ENCODE measurements around the gene KCTD1. TPM values are rescaled to one million over a fixed set of nuclear protein-coding genes. Genes with fewer than 3 reads are reported as not detected.

KCTD1 gene
- total RNA-seq, 1 donor from 2014 or later = 31.8 TPM

GRCh38 chr18:26584745-26585144 lies 36.4 kb upstream of the KCTD1 start:
- no peak for TF ChIP-seq CTCF (IDR thresholded peaks at IDR 0.05; ENCODE audit: insufficient read depth, low read depth, low read length)
- TF ChIP-seq EZH2 (IDR thresholded peaks at IDR 0.05; ENCODE audit: insufficient read depth, low read length) = no peak
- no peaks in the 10 kb centered on the region for H3K36me3 ChIP-seq (ENCODE audit: insufficient read depth, low read length)
- no peaks in the 10 kb centered on the region for H4K20me1 ChIP-seq (ENCODE audit: insufficient read depth, low read length)
- no peak overlapping the region for H3K27ac Mint-ChIP-seq (ENCODE audit: unreplicated experiment)
- no peak overlapping the region for H3K27ac ChIP-seq (ENCODE audit: low read depth, low read length)
- peaks cover 7% of the 10 kb centered on the region for H3K9me3 Mint-ChIP-seq (ENCODE audit: unreplicated experiment)
- no peaks in the 10 kb centered on the region for H3K9me3 ChIP-seq (ENCODE audit: insufficient read depth, low read depth, low read length)
- H3K4me2 ChIP-seq (ENCODE audit: low read length) = no peak overlapping the region
- DNase-seq (ENCODE audit: low read depth) = no peak
- H3K4me3 ChIP-seq (ENCODE audit: insufficient read depth, low read depth, low read length) = no peak overlapping the region
- no peaks in the 10 kb centered on the region for H3K79me2 ChIP-seq (ENCODE audit: insufficient read depth, low read length)
- H3K4me3 Mint-ChIP-seq (ENCODE audit: unreplicated experiment) = no peak overlapping the region
- peaks cover 3% of the 10 kb centered on the region for H3K4me1 Mint-ChIP-seq (ENCODE audit: low read depth, unreplicated experiment)
- H3K27me3 ChIP-seq (ENCODE audit: insufficient read depth, low read length) = peaks cover 2% of the 10 kb centered on the region
- H3K36me3 Mint-ChIP-seq (ENCODE audit: low read depth, unreplicated experiment) = no peaks in the 10 kb centered on the region
- H3K9ac ChIP-seq (ENCODE audit: low read length) = no peak overlapping the region
- no peak for FAIRE-seq
- no peak overlapping the region for H2AFZ ChIP-seq (ENCODE audit: low read depth, low read length)
- peaks cover 12% of the 10 kb centered on the region for H3K27me3 Mint-ChIP-seq (ENCODE audit: low read depth, unreplicated experiment)
- H3K4me1 ChIP-seq (ENCODE audit: insufficient read depth, low read length) = no peaks in the 10 kb centered on the region

GRCh38 chr18:26579941-26580618 lies 31.7 kb upstream of the KCTD1 start:
- no peaks in the 10 kb centered on the region for H3K9me3 ChIP-seq (ENCODE audit: insufficient read depth, low read depth, low read length)
- H3K27ac ChIP-seq (ENCODE audit: low read depth, low read length) = no peak overlapping the region
- peaks cover 4% of the 10 kb centered on the region for H3K27me3 Mint-ChIP-seq (ENCODE audit: low read depth, unreplicated experiment)
- DNase-seq (ENCODE audit: low read depth) (peak; percentile 7), FAIRE-seq (no peak)
- no peak overlapping the region for H3K9ac ChIP-seq (ENCODE audit: low read length)
- H4K20me1 ChIP-seq (ENCODE audit: insufficient read depth, low read length) = no peaks in the 10 kb centered on the region
- H3K9me3 Mint-ChIP-seq (ENCODE audit: unreplicated experiment) = peaks cover 2% of the 10 kb centered on the region
- no peaks in the 10 kb centered on the region for H3K79me2 ChIP-seq (ENCODE audit: insufficient read depth, low read length)
- H3K4me3 Mint-ChIP-seq (ENCODE audit: unreplicated experiment) = no peak overlapping the region
- H3K4me1 Mint-ChIP-seq (ENCODE audit: low read depth, unreplicated experiment) = peaks cover 7% of the 10 kb centered on the region
- no peaks in the 10 kb centered on the region for H3K36me3 ChIP-seq (ENCODE audit: insufficient read depth, low read length)
- H3K36me3 Mint-ChIP-seq (ENCODE audit: low read depth, unreplicated experiment) = no peaks in the 10 kb centered on the region
- H3K4me1 ChIP-seq (ENCODE audit: insufficient read depth, low read length) = peaks cover 8% of the 10 kb centered on the region
- no peak overlapping the region for H3K4me3 ChIP-seq (ENCODE audit: insufficient read depth, low read depth, low read length)
- H3K27me3 ChIP-seq (ENCODE audit: insufficient read depth, low read length) = peaks cover 4% of the 10 kb centered on the region
- TF ChIP-seq CTCF (IDR thresholded peaks at IDR 0.05; ENCODE audit: insufficient read depth, low read depth, low read length) (no peak), EZH2 (IDR thresholded peaks at IDR 0.05; ENCODE audit: insufficient read depth, low read length) (no peak)
- H3K27ac Mint-ChIP-seq (ENCODE audit: unreplicated experiment) = no peak overlapping the region
- no peak overlapping the region for H2AFZ ChIP-seq (ENCODE audit: low read depth, low read length)
- H3K4me2 ChIP-seq (ENCODE audit: low read length) = no peak overlapping the region

GRCh38 chr18:26575865-26576217 lies 27.5 kb upstream of the KCTD1 start:
- Histone ChIP-seq H3K36me3 (ENCODE audit: insufficient read depth, low read length) (no peaks in the 10 kb centered on the region), H3K4me2 (ENCODE audit: low read length) (peak overlapping the region; percentile 92), H3K4me3 (ENCODE audit: insufficient read depth, low read depth, low read length) (peak overlapping the region; percentile 59), H3K27ac (ENCODE audit: low read depth, low read length) (no peak overlapping the region), H3K9me3 (ENCODE audit: insufficient read depth, low read depth, low read length) (no peaks in the 10 kb centered on the region), H3K9ac (ENCODE audit: low read length) (peak overlapping the region; percentile 68), H4K20me1 (ENCODE audit: insufficient read depth, low read length) (no peaks in the 10 kb centered on the region), H3K4me1 (ENCODE audit: insufficient read depth, low read length) (peaks cover 11% of the 10 kb centered on the region), H2AFZ (ENCODE audit: low read depth, low read length) (peak overlapping the region; percentile 79), H3K27me3 (ENCODE audit: insufficient read depth, low read length) (peaks cover 4% of the 10 kb centered on the region), H3K79me2 (ENCODE audit: insufficient read depth, low read length) (no peaks in the 10 kb centered on the region)
- no peaks in the 10 kb centered on the region for H3K36me3 Mint-ChIP-seq (ENCODE audit: low read depth, unreplicated experiment)
- no peak overlapping the region for H3K4me3 Mint-ChIP-seq (ENCODE audit: unreplicated experiment)
- no peak for FAIRE-seq
- H3K27ac Mint-ChIP-seq (ENCODE audit: unreplicated experiment) = no peak overlapping the region
- peaks cover 10% of the 10 kb centered on the region for H3K4me1 Mint-ChIP-seq (ENCODE audit: low read depth, unreplicated experiment)
- TF ChIP-seq CTCF (IDR thresholded peaks at IDR 0.05; ENCODE audit: insufficient read depth, low read depth, low read length) (no peak), EZH2 (IDR thresholded peaks at IDR 0.05; ENCODE audit: insufficient read depth, low read length) (no peak)
- no peak for DNase-seq (ENCODE audit: low read depth)
- peaks cover 2% of the 10 kb centered on the region for H3K9me3 Mint-ChIP-seq (ENCODE audit: unreplicated experiment)
- H3K27me3 Mint-ChIP-seq (ENCODE audit: low read depth, unreplicated experiment) = peaks cover 1% of the 10 kb centered on the region

All from astrocyte (in vitro differentiated cells and primary cell).